GM23248 (cell line): ENCODE measurements around the gene APEX2.

Source experiments
- EZH2 ChIP-seq: fragments of 200-600 bp; sonication (generic); IDR thresholded peaks from 2 replicates; pipeline ENCODE4 v1.6.1; 2018; ENCODE audit warnings: antibody characterized with exemption, mild to moderate bottlenecking; ENCODE audit not compliant: insufficient read depth, poor library complexity, severe bottlenecking
- EZH2phosphoT487 ChIP-seq: fragments of 200-600 bp; sonication (generic); IDR thresholded peaks from 2 replicates; pipeline ENCODE4 v1.6.1; 2018; ENCODE audit warnings: antibody characterized with exemption, moderate library complexity, mild to moderate bottlenecking, low read depth; ENCODE audit not compliant: insufficient read depth

- TF ChIP-seq EZH2 (no peak), EZH2phosphoT487 (no peak)
These were observed 28.4 kb downstream of the APEX2 start for GRCh38 chrX:55028611-55029010.
